ENCODE data around the gene SEMA3C.

Gene SEMA3C

GRCh38 chr7:80885757-80886156 is 33.1 kb downstream of the SEMA3C start:
- no peak for DNase-seq (ENCODE audit: low read depth)

GRCh38 chr7:80884511-80885195 is 34.2 kb downstream of the SEMA3C start:
- no peak for DNase-seq (ENCODE audit: low read depth)

- DNase-seq (ENCODE audit: low read depth) = peak; percentile 97
Observed at GRCh38 chr7:80883154-80884025, 35.5 kb downstream of the SEMA3C start.

- DNase-seq (ENCODE audit: low read depth) = no peak
Observed at GRCh38 chr7:80882213-80882801, 36.5 kb downstream of the SEMA3C start.

- no peak for DNase-seq (ENCODE audit: low read depth)
Observed at GRCh38 chr7:80881351-80881900, 37.4 kb downstream of the SEMA3C start.

- DNase-seq (ENCODE audit: low read depth) = no peak
Observed at GRCh38 chr7:80879849-80880248, 39.0 kb downstream of the SEMA3C start.

GRCh38 chr7:80876894-80877414 is 41.9 kb downstream of the SEMA3C start:
- no peak for DNase-seq (ENCODE audit: low read depth)

GRCh38 chr7:80875537-80876120 is 43.2 kb downstream of the SEMA3C start:
- no peak for DNase-seq (ENCODE audit: low read depth)

- no peak for DNase-seq (ENCODE audit: low read depth)
Observed at GRCh38 chr7:80873140-80873539, 45.7 kb downstream of the SEMA3C start.

GRCh38 chr7:80871228-80871627 is 47.6 kb downstream of the SEMA3C start:
- no peak for DNase-seq (ENCODE audit: low read depth)

GRCh38 chr7:80870813-80871212 is 48.0 kb downstream of the SEMA3C start:
- no peak for DNase-seq (ENCODE audit: low read depth)

- no peak for DNase-seq (ENCODE audit: low read depth)
Observed at GRCh38 chr7:80869821-80870751, 48.8 kb downstream of the SEMA3C start.

- no peak for DNase-seq (ENCODE audit: low read depth)
Observed at GRCh38 chr7:80869106-80869784, 49.6 kb downstream of the SEMA3C start.

GRCh38 chr7:80868566-80868965 is 50.3 kb downstream of the SEMA3C start:
- no peak for DNase-seq (ENCODE audit: low read depth)

GRCh38 chr7:80860554-80860953 is 58.3 kb downstream of the SEMA3C start:
- no peak for DNase-seq (ENCODE audit: low read depth)

GRCh38 chr7:80859272-80859970 is 59.4 kb downstream of the SEMA3C start:
- DNase-seq (ENCODE audit: low read depth) = no peak

- no peak for DNase-seq (ENCODE audit: low read depth)
Observed at GRCh38 chr7:80858141-80858903, 60.5 kb downstream of the SEMA3C start.

- DNase-seq (ENCODE audit: low read depth) = no peak
Observed at GRCh38 chr7:80856769-80857168, 62.1 kb downstream of the SEMA3C start.

GRCh38 chr7:80851896-80852476 is 66.9 kb downstream of the SEMA3C start:
- DNase-seq (ENCODE audit: low read depth) = no peak
